ENCODE measurements around the gene LRIG1. TPM values are rescaled to one million over a fixed set of nuclear protein-coding genes. Genes with fewer than 3 reads are reported as not detected.

Gene LRIG1
- total and polyA plus RNA-seq, 9 of the 15 experiments (the other 6 are each of a cell fraction or from before 2014, with no cell fraction given): 0.05 to 0.38 (median 0.13) TPM; not detected in 3

DNA sequence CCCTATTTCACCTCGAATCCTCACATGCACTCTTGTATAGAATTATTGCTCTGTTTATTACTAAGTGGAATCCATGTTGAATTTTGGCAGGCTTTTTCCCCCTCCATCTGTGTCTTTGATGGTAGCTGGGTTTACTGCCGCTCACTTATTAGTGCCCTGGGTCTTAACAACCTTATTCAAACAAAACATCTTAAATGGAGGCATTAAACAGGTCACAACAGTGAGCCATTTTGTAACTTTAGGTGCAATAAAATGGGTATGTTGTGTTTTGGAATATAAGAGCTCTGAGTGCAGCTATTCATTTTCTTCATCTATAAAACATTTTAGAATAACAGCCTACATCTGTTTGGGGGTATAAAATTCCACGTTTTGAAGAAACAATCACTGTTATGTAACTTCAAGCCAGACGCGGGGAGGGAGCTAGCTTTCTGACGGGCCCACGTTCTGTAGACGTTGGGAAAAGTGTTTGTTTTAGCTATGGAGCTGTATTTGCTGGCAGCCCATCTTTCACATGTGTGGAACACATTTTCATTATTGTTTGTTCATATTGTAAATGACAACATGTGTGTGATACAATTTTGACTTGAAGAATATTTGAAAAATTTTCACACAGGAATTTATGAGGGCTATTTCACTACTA, 158.0 kb downstream of the LRIG1 start:
- POLR2A ChIA-PET: interaction anchor here (0.6 to 0.7 kb wide), 2 partner anchors 12 to 137 kb away, joined by 3 to 4 read pairs; no protein-coding TSS in a partner anchor
- H3K79me2 ChIP-seq (ENCODE audit: control insufficient read depth, insufficient read depth, low read length): no peaks in the 10 kb centered on the region
- H3K9ac ChIP-seq (ENCODE audit: insufficient read depth in 1 of 2, low read depth in 2 of 2, low read length in 2 of 2): no peak overlapping the region
- H2AFZ ChIP-seq (ENCODE audit: low read depth, low read length): no peak overlapping the region
- CTCF ChIA-PET (ENCODE audit: low intra/inter-chr PET ratio): no interaction called here
- no peak overlapping the region for H3K4me3 ChIP-seq
- no peaks in the 10 kb centered on the region for H3K4me1 ChIP-seq (replicated peaks in 1 of 2; ENCODE audit: control insufficient read depth in 2 of 2, insufficient read depth in 2 of 2, low read length in 2 of 2)
- intact Hi-C loops (cut with micrococcal nuclease) (no loop called here), in situ Hi-C loops (cut with MboI) (no loop called here)
- H3K36me3 ChIP-seq (ENCODE audit: control insufficient read depth, insufficient read depth, low read length): no peaks in the 10 kb centered on the region
- no peak overlapping the region for H3K4me2 ChIP-seq (ENCODE audit: insufficient read depth, low read length)
- no peaks in the 10 kb centered on the region for H4K20me1 ChIP-seq (replicated peaks; ENCODE audit: control insufficient read depth, insufficient read depth, low read length)
- H3K9me3 ChIP-seq (replicated peaks; ENCODE audit: control insufficient read depth, insufficient read depth, low read depth, low read length): no peaks in the 10 kb centered on the region
- no peak for DNase-seq (ENCODE audit: extremely low read depth in 1 of 4, low spot score in 3 of 4)
- no peaks in the 10 kb centered on the region for H3K27me3 ChIP-seq (ENCODE audit: control insufficient read depth in 2 of 2, insufficient read depth in 2 of 2, low read length in 2 of 2)
- WGBS (ENCODE audit: insufficient coverage, low coverage, missing lambda C conversion rate): 44% methylated on average over 8 of the region's 8 CpGs
- no peaks in the 10 kb centered on the region for H3K9me1 ChIP-seq (ENCODE audit: control insufficient read depth, insufficient read depth, low read length)
- no TSS peak for BruUV-seq (replicated peaks)
- no peak for ATAC-seq
- no peak overlapping the region for H3K27ac ChIP-seq (ENCODE audit: extremely low read depth, low read depth, low read length)
- no peak for FAIRE-seq
- TF ChIP-seq, protein P1, sequence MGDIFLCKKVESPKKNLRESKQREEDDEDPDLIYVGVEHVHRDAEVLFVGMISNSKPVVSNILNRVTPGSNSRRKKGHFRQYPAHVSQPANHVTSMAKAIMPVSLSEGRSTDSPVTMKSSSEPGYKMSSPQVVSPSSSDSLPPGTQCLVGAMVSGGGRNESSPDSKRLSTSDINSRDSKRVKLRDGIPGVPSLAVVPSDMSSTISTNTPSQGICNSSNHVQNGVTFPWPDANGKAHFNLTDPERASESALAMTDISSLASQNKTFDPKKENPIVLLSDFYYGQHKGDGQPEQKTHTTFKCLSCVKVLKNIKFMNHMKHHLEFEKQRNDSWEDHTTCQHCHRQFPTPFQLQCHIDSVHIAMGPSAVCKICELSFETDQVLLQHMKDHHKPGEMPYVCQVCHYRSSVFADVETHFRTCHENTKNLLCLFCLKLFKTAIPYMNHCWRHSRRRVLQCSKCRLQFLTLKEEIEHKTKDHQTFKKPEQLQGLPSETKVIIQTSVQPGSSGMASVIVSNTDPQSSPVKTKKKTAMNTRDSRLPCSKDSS (IDR thresholded peaks at IDR 0.05; ENCODE audit: low read depth, partially characterized antibody): no peak
- no peak for TF ChIP-seq FOXK1 (CRISPR knock-in tag; IDR thresholded peaks at IDR 0.05; ENCODE audit: borderline replicate concordance)
- no peak for TF ChIP-seq RHOXF2B (CRISPR knock-in tag; conservative IDR thresholded peaks at IDR 0.05)
- TF ChIP-seq, protein P2, sequence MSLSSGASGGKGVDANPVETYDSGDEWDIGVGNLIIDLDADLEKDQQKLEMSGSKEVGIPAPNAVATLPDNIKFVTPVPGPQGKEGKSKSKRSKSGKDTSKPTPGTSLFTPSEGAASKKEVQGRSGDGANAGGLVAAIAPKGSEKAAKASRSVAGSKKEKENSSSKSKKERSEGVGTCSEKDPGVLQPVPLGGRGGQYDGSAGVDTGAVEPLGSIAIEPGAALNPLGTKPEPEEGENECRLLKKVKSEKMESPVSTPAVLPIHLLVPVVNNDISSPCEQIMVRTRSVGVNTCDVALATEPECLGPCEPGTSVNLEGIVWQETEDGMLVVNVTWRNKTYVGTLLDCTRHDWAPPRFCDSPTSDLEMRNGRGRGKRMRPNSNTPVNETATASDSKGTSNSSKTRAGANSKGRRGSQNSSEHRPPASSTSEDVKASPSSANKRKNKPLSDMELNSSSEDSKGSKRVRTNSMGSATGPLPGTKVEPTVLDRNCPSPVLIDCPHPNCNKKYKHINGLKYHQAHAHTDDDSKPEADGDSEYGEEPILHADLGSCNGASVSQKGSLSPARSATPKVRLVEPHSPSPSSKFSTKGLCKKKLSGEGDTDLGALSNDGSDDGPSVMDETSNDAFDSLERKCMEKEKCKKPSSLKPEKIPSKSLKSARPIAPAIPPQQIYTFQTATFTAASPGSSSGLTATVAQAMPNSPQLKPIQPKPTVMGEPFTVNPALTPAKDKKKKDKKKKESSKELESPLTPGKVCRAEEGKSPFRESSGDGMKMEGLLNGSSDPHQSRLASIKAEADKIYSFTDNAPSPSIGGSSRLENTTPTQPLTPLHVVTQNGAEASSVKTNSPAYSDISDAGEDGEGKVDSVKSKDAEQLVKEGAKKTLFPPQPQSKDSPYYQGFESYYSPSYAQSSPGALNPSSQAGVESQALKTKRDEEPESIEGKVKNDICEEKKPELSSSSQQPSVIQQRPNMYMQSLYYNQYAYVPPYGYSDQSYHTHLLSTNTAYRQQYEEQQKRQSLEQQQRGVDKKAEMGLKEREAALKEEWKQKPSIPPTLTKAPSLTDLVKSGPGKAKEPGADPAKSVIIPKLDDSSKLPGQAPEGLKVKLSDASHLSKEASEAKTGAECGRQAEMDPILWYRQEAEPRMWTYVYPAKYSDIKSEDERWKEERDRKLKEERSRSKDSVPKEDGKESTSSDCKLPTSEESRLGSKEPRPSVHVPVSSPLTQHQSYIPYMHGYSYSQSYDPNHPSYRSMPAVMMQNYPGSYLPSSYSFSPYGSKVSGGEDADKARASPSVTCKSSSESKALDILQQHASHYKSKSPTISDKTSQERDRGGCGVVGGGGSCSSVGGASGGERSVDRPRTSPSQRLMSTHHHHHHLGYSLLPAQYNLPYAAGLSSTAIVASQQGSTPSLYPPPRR (CRISPR knock-in tag; IDR thresholded peaks at IDR 0.05; ENCODE audit: borderline replicate concordance): no peak
- no peak for TF ChIP-seq CSDE1 (IDR thresholded peaks at IDR 0.05)
- no peak for TF ChIP-seq CBX8 (IDR thresholded peaks at IDR 0.05; ENCODE audit: borderline replicate concordance, extremely low read depth, low read depth, low read length, poor library complexity, severe bottlenecking)
- no peak for TF ChIP-seq RBM22 (IDR thresholded peaks at IDR 0.05; ENCODE audit: low read depth, low read length, poor library complexity, severe bottlenecking)
- TF ChIP-seq ZNF133 (CRISPR knock-in tag; IDR thresholded peaks at IDR 0.05): no peak
- no peak for TF ChIP-seq MAZ (CRISPR knock-in tag; conservative IDR thresholded peaks at IDR 0.05 in 1 of 2, IDR thresholded peaks at IDR 0.05 in 1 of 2)
- TF ChIP-seq ZNF830 (CRISPR knock-in tag; IDR thresholded peaks at IDR 0.05): no peak
- no peak for TF ChIP-seq MYC (IDR thresholded peaks at IDR 0.05; ENCODE audit: low read depth, low read length)
- no peak for TF ChIP-seq MYC (CRISPR knock-in tag; IDR thresholded peaks at IDR 0.05; ENCODE audit: borderline replicate concordance, low read depth)
- TF ChIP-seq, protein P3, sequence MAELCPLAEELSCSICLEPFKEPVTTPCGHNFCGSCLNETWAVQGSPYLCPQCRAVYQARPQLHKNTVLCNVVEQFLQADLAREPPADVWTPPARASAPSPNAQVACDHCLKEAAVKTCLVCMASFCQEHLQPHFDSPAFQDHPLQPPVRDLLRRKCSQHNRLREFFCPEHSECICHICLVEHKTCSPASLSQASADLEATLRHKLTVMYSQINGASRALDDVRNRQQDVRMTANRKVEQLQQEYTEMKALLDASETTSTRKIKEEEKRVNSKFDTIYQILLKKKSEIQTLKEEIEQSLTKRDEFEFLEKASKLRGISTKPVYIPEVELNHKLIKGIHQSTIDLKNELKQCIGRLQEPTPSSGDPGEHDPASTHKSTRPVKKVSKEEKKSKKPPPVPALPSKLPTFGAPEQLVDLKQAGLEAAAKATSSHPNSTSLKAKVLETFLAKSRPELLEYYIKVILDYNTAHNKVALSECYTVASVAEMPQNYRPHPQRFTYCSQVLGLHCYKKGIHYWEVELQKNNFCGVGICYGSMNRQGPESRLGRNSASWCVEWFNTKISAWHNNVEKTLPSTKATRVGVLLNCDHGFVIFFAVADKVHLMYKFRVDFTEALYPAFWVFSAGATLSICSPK (IDR thresholded peaks at IDR 0.05; ENCODE audit: borderline replicate concordance): no peak
- no peak for TF ChIP-seq FOXP1 (CRISPR knock-in tag; IDR thresholded peaks at IDR 0.05)
